ENCODE measurements around the gene TM4SF1.

- TF ChIP-seq POLR2AphosphoS5 (IDR thresholded peaks at IDR 0.05) (no peak), CTCF (IDR thresholded peaks at IDR 0.05) (no peak)
Observed at GRCh38 chr3:149364624-149365023, 12.8 kb downstream of the TM4SF1 start.

All from suprapubic skin (tissue), 3 donors.